GM18861 (cell line): Measurements from ENCODE around the gene XDH.

Experiments
- ATAC-seq: cut with Tn5 transposase; IDR thresholded peaks from one replicate; pipeline ENCODE4 v1.9.1; 2021; ENCODE audit not compliant: unreplicated experiment

The XDH gene

DNA sequence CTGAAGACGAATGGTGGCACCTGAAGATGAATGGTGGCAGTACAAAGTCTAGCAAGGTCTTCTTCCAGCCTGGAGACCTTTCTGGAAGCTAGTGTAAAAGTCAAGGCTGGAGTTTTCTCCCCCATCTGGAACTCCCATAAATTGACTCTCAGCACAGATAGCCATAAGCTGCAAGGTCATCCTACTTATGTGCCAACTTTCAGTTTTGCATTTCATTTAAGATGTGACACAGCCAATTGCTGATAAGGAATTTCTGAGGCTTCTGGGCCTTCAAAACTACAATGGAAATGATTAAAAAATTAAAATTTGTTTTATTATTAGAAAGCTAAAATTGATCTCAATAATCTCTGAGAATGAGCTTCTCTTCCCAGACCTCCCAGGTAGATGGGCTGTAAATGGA, 10.2 kb downstream of the XDH start:
- no peak for ATAC-seq

DNA sequence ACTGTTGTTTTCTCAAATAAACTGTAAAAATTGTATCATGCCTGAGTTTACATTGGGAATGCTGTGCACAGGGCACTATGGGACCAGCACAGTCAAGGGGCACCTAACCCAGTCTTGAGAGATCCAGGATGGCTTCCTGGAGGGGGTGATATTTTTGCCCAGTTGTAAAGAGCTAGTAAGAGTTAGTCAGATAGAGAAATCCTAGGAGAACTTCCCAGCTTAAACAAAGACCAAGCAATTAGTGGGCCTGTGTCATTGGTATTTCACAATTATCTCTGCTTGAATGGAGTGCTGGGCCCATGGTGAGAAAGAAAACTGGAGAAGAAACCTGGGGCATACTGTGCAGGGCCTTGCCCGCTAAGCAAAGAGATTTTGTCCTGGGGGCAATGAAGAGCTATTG, 12.2 kb downstream of the XDH start:
- no peak for ATAC-seq

DNA sequence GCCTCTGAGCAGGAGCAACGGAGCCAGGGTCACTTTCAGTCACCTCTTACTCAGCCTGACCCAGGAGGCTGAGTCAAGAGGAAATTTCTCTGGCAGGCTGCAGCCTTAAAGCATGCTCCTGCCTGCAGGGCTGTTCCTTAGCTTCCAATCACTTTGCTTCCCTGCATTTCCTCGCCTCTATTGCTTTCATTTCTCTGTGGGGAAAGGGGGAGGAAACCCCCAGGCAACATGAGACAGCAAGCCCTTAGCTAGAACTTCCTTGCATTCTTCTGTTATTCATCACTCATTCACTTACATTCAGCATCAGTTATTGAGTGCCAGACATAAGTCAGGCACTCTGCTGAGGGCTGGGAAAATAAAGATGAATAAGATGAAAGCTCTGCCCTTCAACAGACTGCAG, 13.0 kb downstream of the XDH start:
- ATAC-seq = no peak

DNA sequence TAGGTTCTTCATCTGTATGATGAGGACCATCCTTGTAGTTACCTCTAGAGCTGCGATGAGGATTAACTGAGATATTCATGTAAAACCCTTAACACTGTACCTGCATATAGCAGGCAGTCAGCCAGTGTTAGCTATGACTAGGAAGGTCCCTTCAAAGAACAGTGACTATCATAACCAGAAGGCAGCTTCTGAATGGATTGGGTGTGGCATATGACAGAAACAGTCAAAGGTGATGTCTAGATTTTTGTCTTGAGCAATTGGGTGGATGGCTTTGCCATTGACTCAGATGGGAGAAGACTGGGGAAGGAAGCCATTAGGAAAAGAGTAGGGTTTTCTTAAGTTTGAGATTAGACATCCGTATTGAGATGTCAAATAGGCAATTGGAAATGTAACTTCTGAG, 15.7 kb downstream of the XDH start:
- ATAC-seq = no peak

DNA sequence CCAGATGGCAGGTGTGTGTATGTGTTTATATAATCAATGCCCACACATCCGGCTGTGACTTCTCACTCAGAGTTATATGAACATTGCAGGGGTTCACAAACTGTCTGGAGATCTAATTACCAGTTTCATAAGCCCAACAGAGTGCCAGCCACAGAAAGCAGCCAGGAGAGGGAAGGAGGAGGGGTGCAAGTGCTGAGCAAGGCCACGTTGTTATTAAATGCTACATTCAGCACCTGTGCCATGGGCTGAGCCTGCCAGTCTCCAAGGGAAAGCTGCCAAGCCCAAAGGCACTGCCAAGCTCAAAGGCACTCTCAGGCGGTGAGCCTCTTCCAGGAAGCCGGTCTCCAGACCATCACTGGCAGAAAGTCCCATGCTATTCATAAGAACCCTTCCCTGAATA, 17.4 kb downstream of the XDH start:
- no peak for ATAC-seq

DNA sequence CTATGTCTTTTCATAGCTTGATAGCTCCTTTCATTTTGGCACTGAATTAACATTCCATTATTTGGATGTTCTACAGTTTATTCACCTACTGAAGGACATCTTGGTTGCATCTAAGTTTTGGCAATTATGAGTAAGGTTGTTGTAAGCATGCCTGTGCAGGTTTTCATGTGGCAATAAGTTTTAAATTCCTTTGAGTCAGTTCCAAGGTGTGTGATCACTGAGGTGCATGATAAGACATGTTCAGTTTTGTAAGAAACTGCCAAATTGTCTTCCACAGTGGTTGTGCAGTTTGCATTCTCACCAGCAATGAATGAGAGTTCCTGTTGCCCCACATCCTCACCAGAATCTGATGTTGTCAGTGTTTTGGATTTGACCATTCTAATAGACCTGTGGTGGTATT, 24.2 kb downstream of the XDH start:
- ATAC-seq = no peak

DNA sequence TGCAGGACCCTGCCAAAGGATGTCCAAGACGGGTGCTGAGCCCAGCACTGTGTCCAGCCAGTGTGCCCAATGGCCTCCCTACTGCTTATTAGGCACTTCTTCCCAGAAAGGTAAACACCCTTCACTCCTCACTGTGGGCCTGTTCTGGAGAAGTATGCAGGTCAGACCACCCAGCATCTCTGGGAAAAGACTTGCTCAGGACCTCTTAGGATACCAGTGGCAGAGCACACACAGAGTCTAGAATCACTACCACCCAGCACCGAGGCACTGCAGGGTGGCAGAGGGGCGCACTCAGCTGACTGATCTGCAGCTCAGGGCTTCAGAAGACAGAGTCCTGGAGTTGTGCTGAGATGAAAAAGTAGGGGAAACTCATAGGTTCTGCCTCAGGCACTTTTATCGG, 25.8 kb downstream of the XDH start:
- ATAC-seq = no peak

DNA sequence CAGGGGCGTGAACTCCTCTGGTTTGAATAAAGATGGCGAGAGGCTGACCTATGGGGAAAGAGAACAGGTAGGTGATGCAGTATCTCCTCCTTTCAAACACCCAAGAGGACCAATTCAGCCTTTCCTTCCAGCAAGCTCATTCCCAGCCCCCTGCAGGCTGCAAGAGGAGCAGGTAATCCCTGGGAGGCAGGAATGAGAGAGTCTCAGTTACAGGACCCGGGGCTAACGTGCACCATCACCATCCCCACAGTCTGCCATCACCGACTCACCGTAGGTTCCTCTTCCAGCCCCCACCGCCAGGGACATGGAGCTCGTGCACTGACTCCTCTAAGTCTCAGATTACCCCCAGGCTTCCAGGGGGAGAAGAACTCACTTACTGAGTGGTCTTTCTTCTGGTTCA, 26.7 kb downstream of the XDH start:
- ATAC-seq = no peak

DNA sequence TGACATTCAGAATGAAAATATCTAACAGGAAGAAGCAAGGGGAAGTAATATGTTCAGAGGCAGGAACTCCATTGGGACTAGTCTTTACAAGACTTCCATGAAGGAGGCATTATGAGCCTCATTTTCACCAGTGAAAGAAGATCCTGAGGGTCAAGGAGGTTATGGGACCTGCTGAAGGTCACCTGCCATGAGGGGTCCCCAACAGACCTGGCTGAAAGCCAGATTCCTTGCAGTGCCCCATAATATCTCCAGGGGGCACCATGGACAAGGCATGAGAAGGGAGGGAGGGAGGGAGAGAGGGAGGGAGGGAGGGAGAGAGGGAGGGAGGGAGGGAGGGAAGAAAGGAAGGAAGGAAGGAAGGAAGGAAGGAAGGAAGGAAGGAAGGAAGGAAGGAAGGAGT, 27.9 kb downstream of the XDH start:
- no peak for ATAC-seq

DNA sequence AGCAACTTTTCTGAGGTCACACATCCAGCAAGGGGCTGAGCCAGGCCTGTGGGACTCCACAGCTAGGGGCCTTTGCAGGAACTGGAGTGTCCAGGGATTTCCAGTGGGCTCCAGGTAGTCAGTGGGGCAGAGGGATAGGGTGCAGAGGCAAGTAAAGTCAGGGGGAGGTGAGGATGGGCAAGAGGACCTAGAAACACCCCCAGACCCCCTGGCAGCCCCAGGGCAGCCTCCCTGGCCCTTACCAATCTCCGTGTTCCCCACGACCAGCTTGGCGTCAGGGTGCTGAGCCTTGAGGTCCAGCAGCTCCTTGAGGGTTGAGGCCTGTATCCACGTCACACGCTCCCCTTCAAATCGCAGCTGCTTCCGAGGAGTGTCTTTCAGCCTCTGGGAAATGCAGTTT, 28.4 kb downstream of the XDH start:
- no peak for ATAC-seq

DNA sequence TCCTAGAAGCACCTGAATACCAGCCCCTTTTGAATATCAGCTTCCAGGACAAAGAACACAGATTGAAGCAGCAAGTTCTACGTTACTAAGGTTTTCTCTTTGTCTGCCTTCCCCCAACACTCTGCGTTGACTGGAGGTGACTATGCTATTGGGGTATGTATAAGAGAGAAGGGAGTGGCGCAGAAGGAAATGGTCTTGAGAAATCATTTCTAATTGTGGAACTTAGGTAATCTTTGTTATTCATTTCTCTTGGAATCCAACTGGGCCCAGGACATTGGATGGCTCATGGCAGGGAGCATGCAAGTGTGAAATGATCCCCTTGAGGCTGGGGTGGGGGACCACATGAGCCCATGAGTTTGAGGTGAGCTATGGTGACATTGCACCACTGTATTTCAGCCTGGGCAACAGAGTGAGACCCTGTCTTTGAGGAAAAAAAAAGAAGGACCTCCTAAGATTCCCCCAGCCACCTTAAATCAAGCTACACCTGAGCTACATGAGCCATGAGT, 29.7 kb downstream of the XDH start:
- ATAC-seq = no peak

DNA sequence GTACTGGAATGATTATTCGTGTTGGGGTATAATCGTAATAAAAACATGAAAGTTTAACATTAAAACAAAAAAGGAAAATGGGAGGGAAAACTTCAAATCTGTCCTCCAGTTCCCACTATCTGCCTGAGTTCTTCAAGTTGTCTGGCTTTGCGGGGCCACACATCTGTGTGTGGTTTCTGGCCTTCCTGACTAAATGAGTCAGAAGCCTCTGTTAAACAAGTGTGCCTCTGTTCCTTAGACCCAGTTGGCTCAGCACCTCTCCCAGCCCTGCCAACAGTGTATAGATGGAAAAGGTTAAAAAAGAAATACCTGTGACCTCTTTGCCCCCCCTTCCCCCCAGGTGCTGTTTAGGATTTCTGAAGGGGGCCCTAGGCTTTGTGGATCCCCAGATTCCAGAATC, 30.2 kb downstream of the XDH start:
- no peak for ATAC-seq

DNA sequence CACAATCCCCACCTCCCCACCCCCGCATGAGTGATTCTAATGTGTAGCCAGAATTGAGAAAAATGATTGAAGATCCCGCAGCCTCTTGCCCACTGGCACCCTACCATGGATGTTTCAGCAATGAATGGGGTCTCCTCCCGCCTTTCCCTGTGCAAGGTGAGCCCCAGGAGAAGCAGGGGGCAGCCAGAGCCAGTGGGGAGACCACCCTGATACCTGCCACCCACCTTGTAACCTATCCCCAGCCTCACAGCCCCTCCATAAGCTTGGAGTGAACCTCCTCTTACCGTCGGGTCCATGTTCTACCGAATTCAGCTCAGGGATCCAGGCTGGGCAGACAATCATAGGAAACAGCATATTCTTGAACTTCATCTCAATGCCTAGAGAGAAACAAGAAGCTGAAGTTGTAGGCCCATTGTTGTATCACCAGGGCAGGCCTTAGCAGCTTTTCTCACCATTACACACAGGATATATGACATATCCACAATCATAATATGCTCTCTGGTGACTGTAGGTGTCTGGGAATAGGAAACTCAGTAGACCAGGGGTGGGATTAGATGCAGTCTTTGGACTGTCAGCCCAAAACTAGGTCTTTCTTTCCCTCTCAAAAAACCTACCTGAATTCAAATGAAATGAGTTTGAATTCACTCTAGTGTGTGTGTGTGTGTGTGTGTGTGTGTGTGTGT, 30.9 kb downstream of the XDH start:
- no peak for ATAC-seq

DNA sequence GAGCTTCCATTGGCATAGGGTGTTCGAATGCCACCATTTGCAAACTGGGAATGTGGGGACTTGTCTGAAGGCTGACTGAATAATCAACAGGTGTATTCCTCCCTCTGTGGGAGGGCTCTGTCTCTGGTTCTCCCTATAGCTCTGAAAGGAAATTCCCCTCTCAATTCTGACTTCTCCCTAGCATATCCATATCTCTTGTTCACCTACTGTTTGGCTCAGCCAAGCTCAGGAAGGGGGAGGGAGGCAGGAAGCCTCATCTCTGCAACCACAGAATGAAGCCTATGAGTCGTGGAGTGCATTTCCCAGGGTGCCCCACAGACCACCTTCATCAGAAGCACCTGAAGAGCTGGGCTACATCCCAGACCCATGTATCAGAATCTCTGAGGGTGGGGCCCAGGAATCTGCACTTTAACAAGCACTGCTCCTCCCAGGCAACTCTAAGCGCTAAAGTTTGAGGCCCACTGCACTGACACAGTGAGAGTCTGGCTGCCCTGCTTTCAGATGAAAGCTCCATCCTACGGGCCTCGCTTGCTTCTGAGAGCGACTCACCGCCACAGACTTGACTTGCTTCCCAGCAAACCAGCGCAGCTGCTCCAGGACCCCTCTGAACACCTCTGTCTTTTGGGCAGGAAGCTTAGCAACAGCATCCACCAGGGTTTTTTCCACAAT, 32.0 kb downstream of the XDH start:
- ATAC-seq = no peak

DNA sequence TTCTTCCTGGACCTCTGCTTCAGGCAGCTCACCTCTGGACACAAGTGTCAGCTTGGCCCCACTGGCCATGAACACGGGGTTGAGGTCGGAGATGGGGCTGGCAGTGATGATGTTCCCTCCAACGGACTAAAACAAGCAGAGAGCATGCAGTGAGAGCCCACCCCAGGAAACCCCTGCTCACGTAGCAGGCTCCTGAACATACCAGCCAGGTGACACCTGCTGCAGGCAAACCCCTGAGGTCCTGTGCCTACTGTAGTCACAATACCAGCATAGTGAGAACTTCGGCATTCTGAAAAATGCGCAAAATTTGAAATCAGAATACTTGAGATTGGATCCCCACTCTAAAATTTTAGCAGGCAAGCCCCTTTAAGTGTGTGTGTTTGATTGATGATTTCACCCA, 32.9 kb downstream of the XDH start:
- no peak for ATAC-seq

DNA sequence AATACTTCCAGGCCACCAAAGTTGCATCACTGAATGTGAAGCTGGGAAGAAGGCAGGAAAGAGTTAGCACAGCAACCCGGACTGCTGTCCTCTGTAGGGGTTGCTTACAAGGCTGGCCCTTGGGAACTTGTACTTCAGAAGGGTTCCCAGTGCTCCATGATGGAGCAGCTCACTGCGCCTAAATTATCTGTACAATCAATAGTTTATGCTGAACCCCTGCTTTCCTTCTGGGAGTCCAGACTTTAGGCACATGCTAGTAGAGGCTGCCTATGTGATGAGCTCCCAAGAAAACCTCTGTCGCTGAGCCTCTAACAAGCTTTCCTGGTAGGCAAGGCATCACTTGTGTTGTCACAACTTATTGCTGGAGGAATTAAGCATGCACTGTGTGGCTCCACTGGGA, 34.3 kb downstream of the XDH start:
- ATAC-seq = no peak

DNA sequence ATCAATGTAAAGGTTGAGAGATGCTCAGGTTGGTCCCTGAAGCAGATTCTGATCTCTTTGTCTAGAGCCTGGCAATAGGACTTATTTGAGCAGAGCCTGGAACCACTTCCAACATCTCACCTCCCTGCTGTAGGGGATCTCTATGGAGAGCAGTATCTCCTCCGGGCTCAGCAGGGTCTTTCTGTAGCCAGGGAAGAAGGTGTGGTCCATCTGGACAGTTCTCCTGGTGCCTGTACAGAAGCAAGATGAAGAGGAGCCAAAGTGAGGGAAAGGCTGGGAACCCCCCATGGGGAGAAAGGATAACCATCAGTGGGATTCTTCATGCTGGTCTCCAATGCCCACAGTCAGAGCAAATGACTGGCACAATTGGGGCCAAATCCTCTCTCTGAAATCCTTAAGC, 34.8 kb downstream of the XDH start:
- no peak for ATAC-seq

DNA sequence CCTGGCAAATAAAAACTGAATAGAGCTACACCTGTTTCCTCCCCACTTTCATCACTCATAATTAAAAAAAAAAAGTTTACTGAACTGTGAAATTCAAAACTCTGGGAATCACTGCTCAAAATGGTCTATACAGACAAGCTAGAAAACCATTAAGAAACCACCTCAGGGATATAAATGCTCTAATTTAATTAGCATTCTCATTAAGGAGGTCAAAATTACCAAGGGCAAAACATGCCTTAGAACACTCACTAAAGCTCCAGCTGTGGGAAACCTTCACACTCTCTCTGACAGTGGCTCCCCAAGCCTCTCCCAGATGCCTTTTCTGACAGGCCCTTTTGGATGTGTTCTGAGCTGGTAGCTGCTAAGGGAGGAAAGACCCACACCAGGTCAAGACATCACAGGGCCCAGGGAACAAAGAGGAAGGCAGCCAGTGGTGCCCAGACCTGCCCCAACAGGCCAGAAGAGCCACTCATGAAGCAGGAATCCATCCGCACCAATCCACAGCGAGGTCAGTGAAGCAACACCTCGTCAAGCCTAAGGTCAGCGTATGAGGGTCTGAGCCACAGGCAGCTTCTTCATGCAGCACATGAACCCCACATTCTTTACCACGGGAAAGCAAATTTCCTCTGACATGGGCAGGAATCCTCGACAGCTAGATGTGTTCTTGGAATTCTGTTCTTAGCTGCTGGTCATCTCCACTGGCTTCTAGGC, 35.6 kb downstream of the XDH start:
- no peak for ATAC-seq

DNA sequence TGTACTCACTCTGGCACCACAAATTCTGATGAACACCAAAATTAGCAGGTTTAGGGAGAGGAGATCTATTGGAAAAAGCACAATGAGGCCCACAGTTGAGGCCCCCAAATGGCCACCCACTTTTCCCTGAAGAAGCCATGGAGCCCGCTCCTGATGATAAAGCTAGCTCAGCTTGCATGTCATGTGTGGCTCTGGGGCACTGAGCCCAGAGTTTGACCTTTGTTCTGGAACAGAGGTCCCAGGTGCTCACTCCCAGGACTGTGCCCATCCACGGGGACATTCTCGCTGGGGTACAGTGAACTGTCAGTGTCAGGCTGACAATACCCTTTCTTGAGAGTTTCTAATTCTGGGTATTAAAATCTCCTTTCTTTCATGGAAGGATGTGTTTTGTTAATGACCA, 36.2 kb downstream of the XDH start:
- ATAC-seq = no peak

DNA sequence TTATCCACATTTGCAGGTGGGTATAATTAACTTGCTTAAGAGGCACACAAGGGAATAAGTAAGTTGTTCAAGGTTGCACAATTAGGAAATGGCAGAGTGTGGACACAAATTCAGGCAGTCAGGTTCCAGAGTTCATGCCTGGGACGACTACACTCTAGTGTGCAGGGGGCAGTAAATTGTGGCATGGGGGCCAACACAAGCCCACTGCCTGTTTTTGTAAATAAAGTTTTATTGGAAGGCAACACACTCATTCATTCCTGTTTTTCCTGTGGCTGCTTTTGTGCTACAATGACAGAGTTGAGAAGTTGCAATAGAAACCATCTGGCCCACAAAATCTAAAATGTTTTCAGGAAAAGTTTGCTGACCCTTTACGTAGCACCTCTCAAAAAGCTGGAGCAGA, 41.4 kb downstream of the XDH start:
- ATAC-seq = no peak

DNA sequence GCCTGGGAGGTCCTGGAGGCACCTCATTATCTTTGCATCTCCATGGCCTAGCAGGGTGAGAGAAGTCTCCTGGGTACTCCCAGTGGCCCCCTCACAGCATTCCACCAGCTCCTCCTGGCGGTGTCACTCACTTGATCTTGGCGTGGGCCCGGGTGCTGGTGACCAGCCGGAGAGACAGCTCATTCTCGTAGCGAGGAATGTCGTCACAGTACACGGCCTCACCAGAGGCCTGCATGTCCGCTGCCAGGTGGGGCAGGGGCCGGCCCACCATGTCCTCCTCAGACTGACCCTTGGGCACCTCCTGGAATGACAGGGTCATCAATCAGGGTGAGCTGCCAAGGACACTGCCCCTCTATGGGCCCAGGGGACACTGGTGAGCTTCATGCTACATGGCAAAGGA, 42.4 kb downstream of the XDH start:
- no peak for ATAC-seq

DNA sequence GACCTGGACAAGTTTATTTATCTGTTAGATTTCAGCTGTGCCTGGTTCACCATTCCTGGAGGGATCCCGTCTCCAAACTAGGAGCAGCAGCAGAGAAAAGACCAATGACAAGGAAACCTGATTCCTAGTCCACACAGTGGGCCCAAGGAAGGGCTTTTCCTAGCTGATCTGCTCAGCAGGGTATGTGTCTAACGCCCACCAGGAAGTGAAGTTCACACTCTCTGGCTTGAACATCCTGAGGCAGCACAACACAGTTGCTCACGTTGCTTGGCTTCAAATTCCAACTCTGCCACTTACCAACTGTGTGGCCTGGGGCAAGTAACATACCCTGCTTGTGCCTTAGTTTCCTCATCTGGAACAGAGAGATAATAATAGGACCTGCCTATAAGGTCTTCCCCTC, 42.9 kb downstream of the XDH start:
- no peak for ATAC-seq
